HL-60 (cell line): ENCODE results near the gene RPL39L.

Experiments used
- DNase-seq, 2 experiments: peaks; one replicate each; pipeline ENCODE4 v3.0.0-alpha.2; 2010 to 2020; ENCODE audit warnings: low read depth in 1 of 2, low spot score in 1 of 2
- H3K27ac ChIP-seq: fragments of 250-450 bp; sonication (Bioruptor Pico); replicated peaks from 2 replicates; pipeline ENCODE4 v1.5.1; 2020; ENCODE audit warnings: mild to moderate bottlenecking, moderate library complexity
- H3K27me3 ChIP-seq: fragments of 250-450 bp; sonication (Bioruptor Pico); 2 replicates; pipeline ENCODE4 v1.5.1; 2021; ENCODE audit warnings: mild to moderate bottlenecking, moderate library complexity; ENCODE audit not compliant: insufficient read depth, poor library complexity, severe bottlenecking
- H3K4me3 ChIP-seq: replicated peaks from 2 replicates; pipeline ENCODE4 v1.5.1; 2011; ENCODE audit warnings: mild to moderate bottlenecking, control low read depth, low read length; ENCODE audit not compliant: insufficient read depth
- GABPA ChIP-seq: IDR thresholded peaks from 2 replicates; pipeline ENCODE4 v1.6.1; 2012; ENCODE audit warnings: low read depth
- POLR2AphosphoS5 ChIP-seq: IDR thresholded peaks from 2 replicates; pipeline ENCODE4 v1.6.1; 2012; ENCODE audit warnings: low read depth
- SPI1 ChIP-seq: IDR thresholded peaks from 2 replicates; pipeline ENCODE4 v1.6.1; 2012; ENCODE audit warnings: low read depth, mild to moderate bottlenecking, borderline replicate concordance
- TF ChIP-seq, protein P1 (sequence below): IDR thresholded peaks from 2 replicates; pipeline ENCODE4 v1.6.1; 2012; ENCODE audit warnings: low read depth; ENCODE audit not compliant: insufficient replicate concordance
- TF ChIP-seq, protein P2 (sequence below): IDR thresholded peaks from one replicate; pipeline ENCODE4 v1.5.1; 2011; ENCODE audit warnings: low read length, control low read depth, inconsistent platforms; ENCODE audit not compliant: insufficient read depth

RPL39L gene

DNA sequence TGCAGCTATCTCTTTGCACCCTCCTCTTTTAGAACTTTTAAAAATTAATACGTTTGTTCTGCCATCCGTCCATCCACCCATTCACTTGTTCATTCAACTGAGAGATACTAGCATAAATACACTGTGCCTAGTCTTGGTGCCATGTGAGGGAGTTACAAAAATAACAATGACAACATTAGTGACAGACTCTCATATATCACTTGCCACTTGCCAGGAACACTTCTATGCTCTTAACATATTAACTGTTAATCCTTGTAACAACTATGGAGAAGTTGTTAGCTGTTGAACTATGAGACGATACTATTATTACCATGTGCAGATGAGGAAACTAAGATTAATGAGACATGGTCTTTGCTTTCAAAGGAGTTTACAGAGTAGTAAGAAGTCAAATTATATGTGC lies 33.6 kb downstream of the RPL39L start:
- TF ChIP-seq POLR2AphosphoS5 = no peak
- no peak for DNase-seq
- Histone ChIP-seq H3K4me3 (no peak overlapping the region), H3K27ac (no peak overlapping the region), H3K27me3 (no peaks in the 10 kb centered on the region)

DNA sequence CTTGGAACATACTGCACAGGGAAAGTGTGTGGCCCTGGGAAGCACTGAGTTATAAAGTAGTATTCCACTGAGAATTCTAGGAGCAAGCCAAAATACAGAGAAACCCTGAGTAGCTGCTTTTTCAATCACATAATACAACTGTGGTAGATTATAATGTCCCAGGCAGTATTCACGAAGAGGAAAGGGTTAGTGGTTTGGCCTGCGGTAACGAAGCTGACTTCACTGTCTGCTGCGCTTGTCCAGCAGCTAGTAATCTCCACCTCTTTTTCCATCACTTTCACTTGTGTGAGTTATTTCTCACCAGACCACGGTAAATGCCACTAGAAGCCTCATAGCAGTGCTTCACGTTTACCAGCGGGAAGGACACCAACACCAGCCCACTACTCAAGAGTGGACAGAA lies 34.4 kb downstream of the RPL39L start:
- Histone ChIP-seq H3K27me3 (no peaks in the 10 kb centered on the region), H3K27ac (no peak overlapping the region), H3K4me3 (no peak overlapping the region)
- DNase-seq = no peak
- TF ChIP-seq SPI1 = no peak
- no peak for TF ChIP-seq GABPA
- TF ChIP-seq, protein P1, sequence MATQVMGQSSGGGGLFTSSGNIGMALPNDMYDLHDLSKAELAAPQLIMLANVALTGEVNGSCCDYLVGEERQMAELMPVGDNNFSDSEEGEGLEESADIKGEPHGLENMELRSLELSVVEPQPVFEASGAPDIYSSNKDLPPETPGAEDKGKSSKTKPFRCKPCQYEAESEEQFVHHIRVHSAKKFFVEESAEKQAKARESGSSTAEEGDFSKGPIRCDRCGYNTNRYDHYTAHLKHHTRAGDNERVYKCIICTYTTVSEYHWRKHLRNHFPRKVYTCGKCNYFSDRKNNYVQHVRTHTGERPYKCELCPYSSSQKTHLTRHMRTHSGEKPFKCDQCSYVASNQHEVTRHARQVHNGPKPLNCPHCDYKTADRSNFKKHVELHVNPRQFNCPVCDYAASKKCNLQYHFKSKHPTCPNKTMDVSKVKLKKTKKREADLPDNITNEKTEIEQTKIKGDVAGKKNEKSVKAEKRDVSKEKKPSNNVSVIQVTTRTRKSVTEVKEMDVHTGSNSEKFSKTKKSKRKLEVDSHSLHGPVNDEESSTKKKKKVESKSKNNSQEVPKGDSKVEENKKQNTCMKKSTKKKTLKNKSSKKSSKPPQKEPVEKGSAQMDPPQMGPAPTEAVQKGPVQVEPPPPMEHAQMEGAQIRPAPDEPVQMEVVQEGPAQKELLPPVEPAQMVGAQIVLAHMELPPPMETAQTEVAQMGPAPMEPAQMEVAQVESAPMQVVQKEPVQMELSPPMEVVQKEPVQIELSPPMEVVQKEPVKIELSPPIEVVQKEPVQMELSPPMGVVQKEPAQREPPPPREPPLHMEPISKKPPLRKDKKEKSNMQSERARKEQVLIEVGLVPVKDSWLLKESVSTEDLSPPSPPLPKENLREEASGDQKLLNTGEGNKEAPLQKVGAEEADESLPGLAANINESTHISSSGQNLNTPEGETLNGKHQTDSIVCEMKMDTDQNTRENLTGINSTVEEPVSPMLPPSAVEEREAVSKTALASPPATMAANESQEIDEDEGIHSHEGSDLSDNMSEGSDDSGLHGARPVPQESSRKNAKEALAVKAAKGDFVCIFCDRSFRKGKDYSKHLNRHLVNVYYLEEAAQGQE = no peak
- TF ChIP-seq, protein P2, sequence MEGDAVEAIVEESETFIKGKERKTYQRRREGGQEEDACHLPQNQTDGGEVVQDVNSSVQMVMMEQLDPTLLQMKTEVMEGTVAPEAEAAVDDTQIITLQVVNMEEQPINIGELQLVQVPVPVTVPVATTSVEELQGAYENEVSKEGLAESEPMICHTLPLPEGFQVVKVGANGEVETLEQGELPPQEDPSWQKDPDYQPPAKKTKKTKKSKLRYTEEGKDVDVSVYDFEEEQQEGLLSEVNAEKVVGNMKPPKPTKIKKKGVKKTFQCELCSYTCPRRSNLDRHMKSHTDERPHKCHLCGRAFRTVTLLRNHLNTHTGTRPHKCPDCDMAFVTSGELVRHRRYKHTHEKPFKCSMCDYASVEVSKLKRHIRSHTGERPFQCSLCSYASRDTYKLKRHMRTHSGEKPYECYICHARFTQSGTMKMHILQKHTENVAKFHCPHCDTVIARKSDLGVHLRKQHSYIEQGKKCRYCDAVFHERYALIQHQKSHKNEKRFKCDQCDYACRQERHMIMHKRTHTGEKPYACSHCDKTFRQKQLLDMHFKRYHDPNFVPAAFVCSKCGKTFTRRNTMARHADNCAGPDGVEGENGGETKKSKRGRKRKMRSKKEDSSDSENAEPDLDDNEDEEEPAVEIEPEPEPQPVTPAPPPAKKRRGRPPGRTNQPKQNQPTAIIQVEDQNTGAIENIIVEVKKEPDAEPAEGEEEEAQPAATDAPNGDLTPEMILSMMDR = no peak
- TF ChIP-seq POLR2AphosphoS5 = no peak

DNA sequence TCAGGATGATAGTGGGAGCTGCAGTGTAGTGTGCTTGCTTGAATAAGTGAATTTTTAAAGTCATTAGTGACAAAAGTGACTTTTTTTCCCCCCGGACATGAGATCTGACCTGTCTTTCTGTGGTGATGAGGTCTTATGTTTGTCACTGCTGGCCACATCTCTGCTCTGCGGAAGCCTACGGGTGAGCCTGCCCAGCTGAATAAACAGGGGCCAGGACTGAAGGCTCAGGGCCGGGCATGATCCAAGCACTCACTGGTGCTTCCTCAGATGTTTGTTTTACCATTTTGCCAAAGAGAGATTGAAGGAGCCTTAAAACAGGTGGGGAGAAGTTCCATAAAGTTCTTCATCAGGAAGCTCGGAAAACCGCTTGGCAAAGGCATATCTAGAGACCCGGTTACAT lies 35.0 kb downstream of the RPL39L start:
- no peak overlapping the region for H3K4me3 ChIP-seq
- no peaks in the 10 kb centered on the region for H3K27me3 ChIP-seq
- DNase-seq = no peak
- TF ChIP-seq, protein P2 = no peak
- no peak for TF ChIP-seq GABPA
- TF ChIP-seq POLR2AphosphoS5 = no peak
- TF ChIP-seq SPI1 = no peak
- TF ChIP-seq, protein P1 = no peak
- no peak overlapping the region for H3K27ac ChIP-seq

DNA sequence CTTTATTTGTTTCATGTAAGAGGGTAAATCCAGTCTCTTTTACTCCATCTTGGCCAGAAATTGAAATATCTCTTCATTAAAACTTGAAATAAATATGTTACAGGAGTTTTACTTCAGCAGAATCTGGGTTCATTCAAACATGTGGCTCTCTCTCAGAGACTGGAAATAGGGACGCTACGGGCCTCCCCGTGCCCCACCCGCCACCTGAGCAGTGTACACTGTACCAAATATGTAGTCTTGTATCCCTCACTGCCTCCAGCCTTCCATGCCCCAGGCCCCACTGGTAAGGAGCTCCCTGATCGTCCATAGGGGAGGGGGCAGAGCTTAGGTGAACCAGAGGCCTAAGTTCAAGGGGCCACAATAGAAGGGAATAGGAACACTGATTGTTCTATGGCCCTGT lies 36.0 kb downstream of the RPL39L start:
- DNase-seq = no peak

DNA sequence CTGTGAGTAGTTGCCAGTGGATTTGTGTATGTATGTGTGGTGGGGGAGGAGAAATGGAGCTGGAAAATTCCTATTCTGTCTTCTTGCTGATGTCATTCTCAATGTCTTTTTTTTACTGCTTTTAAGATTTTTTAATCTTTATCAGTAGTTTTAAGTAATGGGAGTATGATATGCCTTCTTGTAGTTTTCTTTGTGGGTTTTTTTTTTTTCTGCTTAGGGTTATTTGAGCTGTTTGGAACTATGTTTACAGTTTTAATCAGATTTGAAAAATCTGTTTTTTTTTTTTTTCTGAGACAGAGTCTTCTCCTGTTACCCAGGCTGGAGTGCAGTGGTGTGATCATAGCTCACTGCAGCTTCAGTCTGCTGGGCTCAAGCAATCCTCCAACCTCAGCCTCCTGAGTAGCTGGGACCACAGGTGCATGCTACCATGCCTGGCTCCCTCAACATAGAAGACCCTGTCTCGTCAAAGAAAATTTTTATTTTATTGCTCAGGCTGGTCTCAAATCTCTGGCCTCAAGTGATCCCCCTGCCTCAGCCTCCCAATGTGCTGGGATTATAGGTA lies 37.1 kb downstream of the RPL39L start:
- TF ChIP-seq POLR2AphosphoS5 = no peak
- TF ChIP-seq GABPA = no peak
- no peak for DNase-seq
- H3K27ac ChIP-seq = no peak overlapping the region
- no peaks in the 10 kb centered on the region for H3K27me3 ChIP-seq
- no peak overlapping the region for H3K4me3 ChIP-seq

More for the DNA sequence above, 36.0 kb downstream of the RPL39L start:
- Histone ChIP-seq H3K27me3 (no peaks in the 10 kb centered on the region), H3K27ac (no peak overlapping the region), H3K4me3 (no peak overlapping the region)
- TF ChIP-seq SPI1 = no peak
